RWPE1 (cell line): ENCODE data around the gene NARF.
A peak's percentile ranks its signal among the peaks of the same experiment; 100 is the strongest.

Source experiments
- CTCF ChIA-PET: fragments of 350-600 bp; sonication (Branson Sonifier 250); formaldehyde crosslinking; extraction: SDS; loops from one replicate; lab custom pipeline; 2021; lab: Yijun Ruan, JAX
- POLR2A ChIA-PET: fragments of 400-600 bp; formaldehyde crosslinking; extraction: SDS; loops from one replicate; lab custom pipeline; 2020; ENCODE audit warnings: antibody characterized with exemption; ENCODE audit not compliant: low non-redundant PET; lab: Yijun Ruan, JAX
- DNase-seq: peaks from one replicate; pipeline ENCODE4 v3.0.0; 2012; ENCODE audit warnings: low spot score
- H3K27ac ChIP-seq: fragments of 450-650 bp; 2 replicates; pipeline ENCODE4 v1.5.1; 2017
- TF ChIP-seq, protein P1 (sequence below): fragments of 450-650 bp; conservative IDR thresholded peaks from 2 replicates; pipeline ENCODE4 v1.5.1; 2017; ENCODE audit warnings: low read depth, mild to moderate bottlenecking

The NARF gene

DNA sequence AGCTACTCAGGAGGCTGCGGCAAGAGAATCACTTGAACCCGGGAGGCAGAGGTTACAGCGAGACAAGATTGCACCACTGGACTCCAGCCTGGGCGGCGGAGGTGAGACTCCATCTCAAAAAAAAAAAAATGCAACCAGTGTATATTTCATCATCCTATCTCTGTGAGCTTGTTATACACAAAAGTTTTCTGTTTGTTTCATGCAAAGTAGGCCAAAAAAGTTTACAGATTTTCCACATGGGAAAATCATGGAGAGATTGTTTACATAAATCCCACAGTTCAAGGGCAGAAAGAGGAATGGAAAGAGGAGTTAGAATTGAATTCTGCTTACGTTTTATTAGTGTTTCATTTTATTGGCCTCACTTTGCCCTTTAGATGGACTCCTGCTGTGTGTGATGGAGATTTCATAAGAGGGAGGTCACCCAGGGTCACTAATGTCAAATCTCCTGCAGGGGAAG lies 24.7 kb downstream of the NARF start:
- POLR2A ChIA-PET = no interaction called here
- TF ChIP-seq, protein P1, sequence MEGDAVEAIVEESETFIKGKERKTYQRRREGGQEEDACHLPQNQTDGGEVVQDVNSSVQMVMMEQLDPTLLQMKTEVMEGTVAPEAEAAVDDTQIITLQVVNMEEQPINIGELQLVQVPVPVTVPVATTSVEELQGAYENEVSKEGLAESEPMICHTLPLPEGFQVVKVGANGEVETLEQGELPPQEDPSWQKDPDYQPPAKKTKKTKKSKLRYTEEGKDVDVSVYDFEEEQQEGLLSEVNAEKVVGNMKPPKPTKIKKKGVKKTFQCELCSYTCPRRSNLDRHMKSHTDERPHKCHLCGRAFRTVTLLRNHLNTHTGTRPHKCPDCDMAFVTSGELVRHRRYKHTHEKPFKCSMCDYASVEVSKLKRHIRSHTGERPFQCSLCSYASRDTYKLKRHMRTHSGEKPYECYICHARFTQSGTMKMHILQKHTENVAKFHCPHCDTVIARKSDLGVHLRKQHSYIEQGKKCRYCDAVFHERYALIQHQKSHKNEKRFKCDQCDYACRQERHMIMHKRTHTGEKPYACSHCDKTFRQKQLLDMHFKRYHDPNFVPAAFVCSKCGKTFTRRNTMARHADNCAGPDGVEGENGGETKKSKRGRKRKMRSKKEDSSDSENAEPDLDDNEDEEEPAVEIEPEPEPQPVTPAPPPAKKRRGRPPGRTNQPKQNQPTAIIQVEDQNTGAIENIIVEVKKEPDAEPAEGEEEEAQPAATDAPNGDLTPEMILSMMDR = no peak
- DNase-seq = no peak
- CTCF ChIA-PET = interaction anchor here (0.7 kb wide), 1 partner anchor 52 kb away, joined by 3 read pairs; no protein-coding TSS in a partner anchor
- no peak overlapping the region for H3K27ac ChIP-seq

DNA sequence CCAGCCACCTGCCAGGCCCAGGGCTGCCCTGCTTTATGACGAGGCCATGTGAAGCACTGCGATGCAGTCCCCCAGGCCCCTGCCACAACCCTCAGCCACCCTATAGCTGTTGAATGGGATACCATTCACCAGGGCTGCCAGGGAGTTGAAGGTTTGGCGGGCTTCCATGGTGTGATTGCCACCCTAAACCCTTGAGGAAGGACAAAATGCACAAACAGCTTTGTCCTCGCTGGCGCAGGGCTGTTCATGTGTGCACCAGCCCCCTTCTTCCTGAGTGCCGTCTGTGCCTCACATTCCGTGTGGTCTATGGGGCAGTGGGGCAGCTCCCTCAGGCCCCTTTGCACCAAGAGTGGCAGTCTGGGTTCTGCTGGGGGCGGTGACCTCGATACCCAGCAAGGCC lies 25.3 kb downstream of the NARF start:
- ChIA-PET POLR2A (no interaction called here), CTCF (no interaction called here)
- H3K27ac ChIP-seq = peak overlapping the region; percentile 10
- no peak for DNase-seq
- TF ChIP-seq, protein P1 = no peak

DNA sequence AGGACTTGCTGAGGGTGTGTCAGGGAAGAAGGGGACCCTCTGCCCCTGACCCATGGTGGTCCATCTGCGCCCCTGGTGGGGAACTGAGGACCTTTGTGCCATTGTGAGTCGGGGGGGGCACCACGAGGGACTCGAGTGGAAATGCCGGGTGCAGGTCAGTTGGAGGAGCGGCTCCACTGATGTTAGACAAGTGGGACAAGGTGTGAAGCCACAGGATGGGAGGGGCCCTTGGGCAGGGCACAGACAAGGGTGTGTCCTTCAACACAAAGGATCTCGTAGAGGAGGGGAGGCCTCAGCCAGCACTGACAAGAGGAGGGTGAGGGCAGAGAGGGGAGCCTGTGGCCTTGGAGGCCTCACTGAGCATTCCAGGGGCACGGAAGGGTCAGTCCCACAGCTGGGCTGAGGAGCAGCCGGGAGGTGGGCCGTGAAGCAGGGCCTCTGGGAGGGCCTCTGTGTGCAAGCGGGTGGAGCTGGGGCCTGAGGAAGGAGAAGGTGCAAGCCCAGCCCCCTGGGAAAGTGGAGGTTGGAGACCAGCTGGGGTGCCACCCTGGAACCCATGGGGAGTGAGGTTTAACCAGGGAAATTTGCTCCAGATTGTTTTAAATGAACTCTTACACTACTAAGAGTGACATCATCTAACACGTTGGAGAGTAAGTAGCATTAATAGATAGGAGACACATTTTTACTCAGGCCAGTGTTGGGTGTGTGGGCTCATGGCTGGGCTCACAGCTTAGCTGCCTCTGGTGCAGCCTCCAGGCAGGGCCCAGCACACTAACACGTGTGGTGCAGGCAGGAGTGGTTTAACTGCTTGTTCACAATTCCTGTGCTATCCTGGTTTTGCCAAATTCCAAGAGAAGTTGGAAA lies 27.9 kb downstream of the NARF start:
- POLR2A ChIA-PET = no interaction called here
- DNase-seq = no peak
- CTCF ChIA-PET = interaction anchor here (0.6 kb wide), 1 partner anchor 65 kb away, joined by 3 read pairs; no protein-coding TSS in a partner anchor
- TF ChIP-seq, protein P1 = no peak
- H3K27ac ChIP-seq = peak overlapping the region; percentile 98

DNA sequence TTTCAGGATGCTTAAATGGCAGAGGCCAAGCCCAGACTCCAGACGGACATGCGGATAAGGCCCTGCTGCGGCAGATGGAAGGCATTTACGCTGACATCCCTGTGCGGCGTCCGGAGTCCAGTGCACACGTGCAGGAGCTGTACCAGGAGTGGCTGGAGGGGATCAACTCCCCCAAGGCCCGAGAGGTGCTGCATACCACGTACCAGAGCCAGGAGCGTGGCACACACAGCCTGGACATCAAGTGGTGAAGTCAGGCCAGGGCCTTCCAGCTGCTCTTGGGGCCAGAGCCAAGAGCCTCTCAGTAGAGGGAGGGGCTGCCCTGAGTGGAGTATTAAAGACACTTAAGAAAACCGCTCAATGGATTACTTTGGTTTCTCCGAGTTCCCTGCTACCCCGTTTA lies 29.4 kb downstream of the NARF start:
- TF ChIP-seq, protein P1 = no peak
- ChIA-PET CTCF (interaction anchor here (1.1 kb wide), 1 partner anchor 8 kb away, joined by 3 read pairs; no protein-coding TSS in a partner anchor), POLR2A (no interaction called here)
- H3K27ac ChIP-seq = peak overlapping the region; percentile 98
- no peak for DNase-seq

DNA sequence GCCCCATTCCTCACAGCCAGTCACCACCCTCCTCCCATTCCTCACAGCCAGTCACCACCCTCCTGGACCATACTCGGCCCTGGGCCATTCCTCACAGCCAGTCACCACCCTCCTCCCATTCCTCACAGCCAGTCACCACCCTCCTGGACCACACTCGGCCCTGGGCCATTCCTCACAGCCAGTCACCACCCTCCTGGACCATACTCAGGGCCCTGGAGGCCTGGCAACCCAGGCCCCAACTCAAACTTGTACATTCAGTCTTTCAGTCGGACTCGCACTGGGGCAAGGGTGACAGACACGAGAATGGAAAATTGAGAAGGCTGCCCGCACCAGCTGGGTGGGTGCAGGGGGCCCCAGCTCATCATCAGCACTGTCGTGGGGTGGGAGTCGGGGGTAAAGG lies 30.6 kb downstream of the NARF start:
- CTCF ChIA-PET = interaction anchor here (0.5 to 1.1 kb wide), 2 partner anchors 9 to 98 kb away, joined by 3 read pairs; no protein-coding TSS in a partner anchor
- POLR2A ChIA-PET = no interaction called here
- TF ChIP-seq, protein P1 = no peak
- DNase-seq = no peak
- peak overlapping the region; percentile 98 for H3K27ac ChIP-seq

DNA sequence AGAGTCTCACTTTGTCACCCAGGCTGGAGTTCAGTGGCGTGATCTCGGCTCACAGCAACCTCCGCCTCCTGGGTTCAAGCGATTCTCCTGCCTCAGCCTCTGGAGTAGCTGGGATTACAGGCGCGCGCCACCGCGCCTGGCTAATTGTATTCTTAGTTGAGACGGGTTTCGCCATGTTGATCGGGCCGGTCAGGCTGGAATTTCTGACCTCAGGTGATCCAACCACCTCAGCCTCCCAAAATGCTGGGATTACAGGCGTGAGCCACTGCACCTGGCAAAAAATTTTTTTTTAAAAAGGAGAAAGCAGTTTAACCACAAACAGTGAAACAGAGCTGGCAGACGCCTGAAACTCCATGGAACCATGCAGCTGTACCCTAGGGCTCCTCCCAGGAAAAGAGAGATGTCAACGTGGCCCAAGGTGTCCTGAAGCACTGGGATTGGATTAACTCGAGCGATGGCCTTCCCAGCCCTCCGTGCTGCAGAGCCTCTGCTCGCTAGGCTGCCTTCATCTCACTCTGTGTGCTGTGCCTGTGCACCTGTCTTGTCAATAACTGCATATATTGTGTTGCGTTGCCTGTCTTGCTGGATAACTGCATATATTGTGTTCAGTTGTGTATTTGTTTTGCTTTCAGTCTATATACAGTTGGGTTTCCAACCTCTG lies 31.4 kb downstream of the NARF start:
- ChIA-PET CTCF (no interaction called here), POLR2A (no interaction called here)
- TF ChIP-seq, protein P1 = no peak
- no peak for DNase-seq
- peak overlapping the region; percentile 98 for H3K27ac ChIP-seq
